Mucosa of gallbladder (tissue), 1 donor: ENCODE data around the gene DPM2. TPM values are rescaled to one million over a fixed set of nuclear protein-coding genes. Genes with fewer than 3 reads are reported as not detected.

Experiments
- DNase-seq: peaks from one replicate; pipeline ENCODE4 v3.0.0-alpha.2; 2020; ENCODE audit warnings: low spot score
- total RNA-seq: library from RNA; stranded (reverse); gene quantifications from one replicate; pipeline ENCODE4 v1.2.1, GENCODE V29; 2021
- donor health status: DM: no; HTN: no; CAD: no.

DPM2 gene
- total RNA-seq, 1 donor from 2014 or later, result 36.6 TPM

- peak; percentile 51 for DNase-seq
These were observed 35.7 kb upstream of the DPM2 start for GRCh38 chr9:127973169-127974000.

- no peak for DNase-seq
These were observed 34.7 kb upstream of the DPM2 start for GRCh38 chr9:127972236-127972871.

- DNase-seq, result no peak
These were observed 33.9 kb upstream of the DPM2 start for GRCh38 chr9:127971357-127972235.

GRCh38 chr9:127970401-127971313 is 33.0 kb upstream of the DPM2 start:
- DNase-seq, result no peak

- DNase-seq, result no peak
These were observed 31.2 kb upstream of the DPM2 start for GRCh38 chr9:127968700-127969383.

GRCh38 chr9:127968042-127968441 is 30.4 kb upstream of the DPM2 start:
- no peak for DNase-seq

GRCh38 chr9:127967151-127967809 is 29.6 kb upstream of the DPM2 start:
- no peak for DNase-seq

GRCh38 chr9:127966416-127967150 is 28.9 kb upstream of the DPM2 start:
- no peak for DNase-seq

- DNase-seq, result no peak
These were observed 28.3 kb upstream of the DPM2 start for GRCh38 chr9:127965953-127966352.

- no peak for DNase-seq
These were observed 25.9 kb upstream of the DPM2 start for GRCh38 chr9:127963359-127964064.

GRCh38 chr9:127963041-127963358 is 25.3 kb upstream of the DPM2 start:
- no peak for DNase-seq

- DNase-seq, result no peak
These were observed 24.6 kb upstream of the DPM2 start for GRCh38 chr9:127962278-127962677.

GRCh38 chr9:127961613-127962155 is 24.0 kb upstream of the DPM2 start:
- no peak for DNase-seq

- no peak for DNase-seq
These were observed 23.5 kb upstream of the DPM2 start for GRCh38 chr9:127961155-127961490.

- DNase-seq, result no peak
These were observed 22.9 kb upstream of the DPM2 start for GRCh38 chr9:127960410-127961154.

- no peak for DNase-seq
These were observed 22.3 kb upstream of the DPM2 start for GRCh38 chr9:127959841-127960409.

- no peak for DNase-seq
These were observed 21.7 kb upstream of the DPM2 start for GRCh38 chr9:127959398-127959797.

- DNase-seq, result no peak
These were observed 21.1 kb upstream of the DPM2 start for GRCh38 chr9:127958728-127959127.
